Activated CD4-positive, alpha-beta T cell treated with anti-CD3 and anti-CD28 coated beads, Interleukin-2, amount 50 U/mL, for 4 hours (primary cell): ENCODE data around the gene FOXL1.
A peak's percentile ranks its signal among the peaks of the same experiment; 100 is the strongest.

Experiments used
- DNase-seq, 2 experiments: peaks; one replicate each; pipeline ENCODE4 v3.0.0-alpha.2; 2020

The FOXL1 gene

DNA sequence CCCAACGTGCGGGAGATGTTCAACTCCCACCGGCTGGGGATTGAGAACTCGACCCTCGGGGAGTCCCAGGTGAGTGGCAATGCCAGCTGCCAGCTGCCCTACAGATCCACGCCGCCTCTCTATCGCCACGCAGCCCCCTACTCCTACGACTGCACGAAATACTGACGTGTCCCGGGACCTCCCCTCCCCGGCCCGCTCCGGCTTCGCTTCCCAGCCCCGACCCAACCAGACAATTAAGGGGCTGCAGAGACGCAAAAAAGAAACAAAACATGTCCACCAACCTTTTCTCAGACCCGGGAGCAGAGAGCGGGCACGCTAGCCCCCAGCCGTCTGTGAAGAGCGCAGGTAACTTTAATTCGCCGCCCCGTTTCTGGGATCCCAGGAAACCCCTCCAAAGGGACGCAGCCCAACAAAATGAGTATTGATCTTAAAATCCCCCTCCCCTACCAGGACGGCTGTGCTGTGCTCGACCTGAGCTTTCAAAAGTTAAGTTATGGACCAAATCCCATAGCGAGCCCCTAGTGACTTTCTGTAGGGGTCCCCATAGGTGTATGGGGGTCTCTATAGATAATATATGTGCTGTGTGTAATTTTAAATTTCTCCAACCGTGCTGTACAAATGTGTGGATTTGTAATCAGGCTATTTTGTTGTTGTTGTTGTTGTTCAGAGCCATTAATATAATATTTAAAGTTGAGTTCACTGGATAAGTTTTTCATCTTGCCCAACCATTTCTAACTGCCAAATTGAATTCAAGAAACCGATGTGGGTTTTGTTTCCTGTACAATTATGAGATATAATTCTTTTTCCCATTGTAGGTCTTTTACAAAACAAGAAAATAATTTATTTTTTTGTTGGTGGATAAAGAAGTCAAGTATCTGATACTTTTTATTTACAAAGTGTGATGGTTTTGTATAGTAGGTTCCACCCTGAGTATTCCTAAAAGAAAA lies 9.4 kb upstream of the FOXL1 start:
- DNase-seq, result no peak

GRCh38 chr16:86569701-86570447 lies 8.5 kb upstream of the FOXL1 start:
- no peak for DNase-seq

- no peak for DNase-seq
Measured at GRCh38 chr16:86570558-86571529, 7.5 kb upstream of the FOXL1 start.

GRCh38 chr16:86571530-86571915 lies 6.8 kb upstream of the FOXL1 start:
- no peak for DNase-seq

DNA sequence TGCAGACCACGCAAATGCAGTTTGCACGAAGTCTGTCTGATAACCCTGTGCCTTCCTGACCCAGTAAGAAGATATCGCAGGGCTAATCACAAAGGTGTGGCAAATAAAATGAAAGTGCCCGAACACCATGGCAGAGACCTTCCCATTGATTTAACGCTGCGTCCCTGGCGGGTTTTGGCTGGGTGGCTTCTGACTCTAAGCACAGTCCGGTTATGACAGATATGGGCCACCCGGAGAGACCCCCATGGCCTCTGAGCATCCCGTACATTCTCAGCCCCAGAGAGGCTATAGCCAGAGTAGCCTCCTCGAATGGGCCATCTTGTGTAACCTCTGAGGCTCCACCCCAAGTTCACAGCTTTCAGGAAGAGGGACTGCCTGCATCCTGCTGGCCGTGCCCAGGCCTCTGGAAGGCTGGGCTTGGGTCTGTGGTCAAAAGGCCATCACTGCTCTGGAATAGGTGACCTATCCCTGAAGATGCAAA lies 6.3 kb upstream of the FOXL1 start:
- no peak for DNase-seq

DNA sequence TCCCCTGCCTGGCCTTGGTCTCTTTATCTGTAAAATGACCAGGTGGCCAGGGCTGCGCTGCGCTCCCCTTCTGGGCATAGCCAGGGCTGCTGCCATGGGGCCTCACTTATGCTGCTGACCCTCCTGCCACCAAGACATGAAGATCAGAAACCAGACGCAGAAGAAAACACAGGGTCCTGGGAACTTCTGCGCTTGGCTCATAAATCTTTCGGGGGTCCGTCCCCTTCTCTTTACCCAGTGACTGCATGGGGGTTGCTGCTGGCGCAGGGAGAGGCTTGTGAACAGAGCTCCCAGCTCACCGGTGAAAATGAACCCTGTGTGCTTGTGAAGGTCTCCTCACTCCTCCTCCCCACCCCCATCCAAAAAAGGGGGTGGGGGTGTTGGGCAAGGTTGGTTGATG lies 5.7 kb upstream of the FOXL1 start:
- DNase-seq, result no peak

- DNase-seq, result no peak
Measured at GRCh38 chr16:86573215-86573614, 5.1 kb upstream of the FOXL1 start.

DNA sequence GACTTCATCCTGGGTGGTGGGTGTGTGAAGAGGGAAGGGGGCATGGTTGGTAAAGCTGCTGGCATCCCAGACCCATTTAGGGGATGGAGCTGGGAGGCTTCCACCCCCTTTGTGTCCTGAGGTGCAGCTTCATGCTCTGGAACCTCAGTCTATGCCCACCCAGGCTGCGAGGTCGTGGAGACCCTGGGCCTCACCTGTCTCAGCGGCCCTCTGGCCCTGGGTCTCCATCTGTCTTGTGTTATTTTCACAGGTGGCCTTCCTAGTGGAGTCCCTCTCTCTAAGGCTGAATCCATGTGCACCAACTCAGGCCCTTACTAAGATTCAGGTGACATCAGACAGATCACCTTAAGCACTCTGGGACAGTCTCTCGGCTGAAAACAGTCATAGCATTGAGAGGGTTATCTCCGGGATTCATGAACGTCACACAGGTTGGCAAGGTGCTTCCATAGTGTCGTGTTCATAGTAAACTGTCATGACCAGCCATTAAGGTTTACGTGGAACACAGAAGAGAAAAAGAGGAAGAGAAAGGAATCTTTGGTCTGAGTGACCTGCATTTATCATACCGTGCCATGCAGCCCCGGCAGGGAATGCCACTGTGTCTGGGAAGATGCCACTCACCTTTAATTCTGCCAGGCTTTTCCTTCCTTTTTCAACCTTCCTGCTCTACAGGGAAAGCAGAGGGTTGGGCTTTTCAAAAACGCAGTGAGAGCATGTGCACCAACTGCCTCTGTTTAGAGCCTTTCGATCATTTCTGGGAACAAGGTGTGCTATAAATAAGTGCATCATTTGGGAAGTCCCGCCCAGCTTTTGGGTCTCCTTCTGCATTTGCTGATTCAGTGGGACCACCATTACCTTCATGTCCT lies 4.5 kb upstream of the FOXL1 start:
- DNase-seq, result no peak

DNA sequence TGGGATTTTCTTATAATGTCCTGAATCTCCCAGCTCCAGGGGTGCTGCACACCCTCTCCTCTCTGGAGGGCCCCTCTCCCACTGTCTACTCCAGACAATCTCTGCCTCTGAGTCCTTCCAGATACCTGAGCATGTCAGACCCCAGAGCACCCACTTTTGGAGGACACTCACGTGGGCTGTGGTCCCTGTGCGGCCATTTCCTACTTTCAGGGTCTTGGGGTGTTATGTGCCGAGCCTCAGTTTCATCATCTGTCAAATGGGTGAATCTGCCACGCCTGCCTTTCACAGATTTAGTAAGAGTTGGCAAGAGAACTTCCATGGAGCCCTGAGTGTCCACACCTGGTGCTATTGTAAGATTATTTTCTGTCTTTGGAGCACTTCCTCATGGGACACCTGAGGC lies 3.7 kb upstream of the FOXL1 start:
- DNase-seq, result no peak

- DNase-seq, result no peak
Measured at GRCh38 chr16:86575095-86575685, 3.2 kb upstream of the FOXL1 start.

DNA sequence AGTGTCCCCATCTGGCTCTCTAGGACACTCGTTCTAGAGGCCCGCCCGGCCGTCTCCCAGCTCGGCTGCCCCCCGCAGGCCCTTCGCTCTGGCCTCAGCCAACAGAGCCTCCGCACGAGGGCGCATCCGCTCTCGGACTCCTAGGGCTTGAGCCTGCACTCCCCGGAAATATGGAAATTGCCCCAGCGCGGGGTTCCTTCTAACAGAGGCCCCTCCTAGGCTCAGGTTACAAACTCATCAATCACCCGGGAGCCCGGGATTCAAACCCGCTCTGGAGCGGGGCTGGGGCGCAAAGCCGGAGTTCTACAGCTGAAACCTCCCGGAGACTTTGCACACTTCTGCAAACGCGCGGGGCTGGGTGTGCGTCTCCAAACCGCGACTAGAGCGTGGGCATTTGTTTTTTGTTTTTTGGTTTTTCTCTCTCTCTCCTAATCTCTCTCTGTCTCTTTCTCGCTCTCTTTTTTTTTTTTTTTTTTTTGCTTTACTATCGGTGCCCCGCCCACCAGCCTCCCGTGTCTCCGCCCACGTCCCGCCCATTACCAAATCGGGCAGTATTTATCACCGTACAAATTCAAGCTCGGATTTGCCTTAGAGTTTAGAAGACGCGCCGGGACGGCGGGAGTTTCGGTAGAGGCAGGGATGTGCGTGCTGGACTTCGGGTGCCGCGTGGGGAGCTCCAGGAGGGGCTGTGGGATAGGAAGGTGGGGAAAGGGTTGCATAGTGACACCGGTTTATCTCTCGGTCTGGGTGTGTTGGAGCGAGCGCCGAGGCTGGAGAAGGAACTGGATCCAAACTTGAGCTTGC lies 2.4 kb upstream of the FOXL1 start:
- DNase-seq, result peak; percentile 34 to 37

- DNase-seq, result no peak
Measured at GRCh38 chr16:86576591-86577313, 1.6 kb upstream of the FOXL1 start.

GRCh38 chr16:86577314-86577971 lies 906 bp upstream of the FOXL1 start:
- no peak for DNase-seq

GRCh38 chr16:86578611-86579267 lies 390 bp downstream of the FOXL1 start:
- DNase-seq, result no peak

GRCh38 chr16:86579268-86580062 lies 1.1 kb downstream of the FOXL1 start:
- DNase-seq, result no peak

DNA sequence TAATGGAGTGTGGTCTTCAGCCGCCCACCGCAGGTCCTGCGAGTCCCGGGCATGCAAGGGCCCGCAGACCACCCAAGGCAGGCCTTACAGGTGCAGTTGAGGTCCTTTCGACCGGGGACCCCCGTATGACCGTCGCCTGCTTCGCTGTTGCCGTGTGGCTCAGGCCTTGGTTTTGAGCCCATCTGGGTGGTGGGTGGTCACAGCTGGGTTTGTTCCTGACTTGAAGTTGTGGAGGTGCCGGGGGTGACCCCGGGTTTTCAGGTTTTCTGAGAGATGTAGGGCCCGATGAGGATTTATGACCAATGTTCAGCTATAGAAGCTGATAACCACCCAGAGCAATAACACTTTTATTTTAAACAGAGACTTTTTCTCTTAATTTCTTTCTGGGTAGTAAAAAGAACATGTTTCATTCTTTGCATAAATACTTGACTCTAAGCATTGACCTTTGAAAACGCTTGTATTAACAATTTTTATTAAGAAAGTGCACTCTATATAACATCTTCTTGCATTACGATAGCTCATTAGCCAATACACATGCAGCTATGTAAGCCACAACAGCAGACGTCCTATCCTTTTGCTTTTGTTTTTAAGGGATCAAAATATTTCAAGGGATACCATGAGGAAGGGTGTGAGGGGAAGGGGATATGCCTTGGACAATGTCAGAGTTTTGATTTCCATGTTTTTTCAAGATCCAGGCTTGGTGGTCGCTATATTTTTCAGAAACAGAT lies 1.9 kb downstream of the FOXL1 start:
- no peak for DNase-seq

DNA sequence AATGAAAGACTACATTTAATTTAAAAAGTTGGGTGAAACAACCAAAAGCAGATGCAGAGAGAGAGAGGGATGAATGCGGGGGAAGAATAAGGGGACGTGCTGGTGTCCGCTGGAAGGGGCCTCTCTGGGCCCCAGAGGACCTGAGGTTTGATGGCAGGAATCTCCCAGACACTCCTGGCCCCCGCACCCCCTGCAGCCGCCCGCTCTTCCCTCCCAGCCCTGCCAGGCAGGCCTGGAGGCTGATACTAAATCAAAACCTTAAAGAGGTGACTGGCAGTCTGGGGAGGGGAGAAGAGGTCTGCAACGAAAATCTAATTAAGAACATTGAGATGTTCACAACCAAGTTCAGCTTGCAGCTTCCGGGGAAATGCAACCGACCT lies 2.4 kb downstream of the FOXL1 start:
- DNase-seq, result no peak
